Lower leg skin (tissue), 4 donors: ENCODE results near the gene SPZ1. TPM values are rescaled to one million over a fixed set of nuclear protein-coding genes. Genes with fewer than 3 reads are reported as not detected.

Source experiments
- DNase-seq, 2 donors: peaks; one replicate each; pipeline ENCODE4 v3.0.0-alpha.2; 2019; ENCODE audit warnings: low spot score in 2 of 2
- H3K4me3 ChIP-seq: fragments of 200-600 bp; sonication (generic); 2 replicates; pipeline ENCODE4 v1.5.1; 2017; ENCODE audit warnings: mild to moderate bottlenecking, low read depth; ENCODE audit not compliant: poor library complexity, severe bottlenecking
- POLR2A ChIP-seq, 2 donors: fragments of 450-650 bp; IDR thresholded peaks; one replicate each; pipeline ENCODE4 v1.6.1; 2016 to 2017; ENCODE audit warnings: antibody characterized with exemption in 2 of 2, mild to moderate bottlenecking in 1 of 2, moderate library complexity in 1 of 2
- WGBS, 2 donors: methylation state at CpG; one replicate each; pipeline ENCODE4 v1.1.5; 2018; 5-methylcytosine and 5-hydroxymethylcytosine counted together
- intact Hi-C: fragments of 100-400 bp; cut with DNase I; formaldehyde crosslinking; loops from one replicate; pipeline ENCODE4 v1.15.0; 2023; ENCODE audit warnings: low total_unique reads
- total RNA-seq, 4 donors: library from RNA; depleted of rRNA; stranded (reverse); fragments of >200 nt; gene quantifications; one replicate each; pipeline ENCODE4 v1.1.0, GENCODE V29; 2016
- TF ChIP-seq, protein P1 (sequence below), 3 donors: fragments of 450-650 bp; IDR thresholded peaks; one replicate each; pipeline ENCODE4 v1.5.1; 2016; ENCODE audit warnings: antibody characterized with exemption in 3 of 3, mild to moderate bottlenecking in 3 of 3, moderate library complexity in 2 of 3

The SPZ1 gene
- total RNA-seq, 4 donors from 2014 or later, result not detected

DNA sequence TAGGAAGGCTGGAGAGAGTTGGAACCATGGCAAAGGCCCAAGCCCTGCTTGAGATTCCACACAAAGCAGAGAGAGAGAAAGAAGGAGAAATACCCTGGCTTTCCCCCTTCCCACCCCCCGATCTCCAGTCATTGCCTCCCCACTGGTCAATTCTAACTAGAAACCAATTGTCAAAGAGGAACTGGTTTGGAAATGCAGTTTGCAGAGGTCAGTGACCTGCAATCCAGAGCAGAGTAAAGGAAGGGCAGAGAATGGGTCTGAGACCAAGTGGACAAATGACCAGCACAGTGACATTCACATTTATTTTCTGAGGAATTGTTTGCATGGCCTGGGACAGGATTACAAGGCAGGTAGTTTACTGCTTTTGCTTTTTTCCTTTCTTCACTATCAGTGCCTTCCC is 50.6 kb downstream of the SPZ1 start:
- TF ChIP-seq, protein P1, sequence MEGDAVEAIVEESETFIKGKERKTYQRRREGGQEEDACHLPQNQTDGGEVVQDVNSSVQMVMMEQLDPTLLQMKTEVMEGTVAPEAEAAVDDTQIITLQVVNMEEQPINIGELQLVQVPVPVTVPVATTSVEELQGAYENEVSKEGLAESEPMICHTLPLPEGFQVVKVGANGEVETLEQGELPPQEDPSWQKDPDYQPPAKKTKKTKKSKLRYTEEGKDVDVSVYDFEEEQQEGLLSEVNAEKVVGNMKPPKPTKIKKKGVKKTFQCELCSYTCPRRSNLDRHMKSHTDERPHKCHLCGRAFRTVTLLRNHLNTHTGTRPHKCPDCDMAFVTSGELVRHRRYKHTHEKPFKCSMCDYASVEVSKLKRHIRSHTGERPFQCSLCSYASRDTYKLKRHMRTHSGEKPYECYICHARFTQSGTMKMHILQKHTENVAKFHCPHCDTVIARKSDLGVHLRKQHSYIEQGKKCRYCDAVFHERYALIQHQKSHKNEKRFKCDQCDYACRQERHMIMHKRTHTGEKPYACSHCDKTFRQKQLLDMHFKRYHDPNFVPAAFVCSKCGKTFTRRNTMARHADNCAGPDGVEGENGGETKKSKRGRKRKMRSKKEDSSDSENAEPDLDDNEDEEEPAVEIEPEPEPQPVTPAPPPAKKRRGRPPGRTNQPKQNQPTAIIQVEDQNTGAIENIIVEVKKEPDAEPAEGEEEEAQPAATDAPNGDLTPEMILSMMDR (IDR thresholded peaks at IDR 0.05), result no peak
- no peak for TF ChIP-seq POLR2A (IDR thresholded peaks at IDR 0.05)
- intact Hi-C loops, result no loop called here
- no peak overlapping the region for H3K4me3 ChIP-seq
- no peak for DNase-seq
- 46 to 67% methylated on average over 1 of the region's 1 CpG for WGBS, 2 donors

Other genes with a start within 250 kb of the SPZ1 start
- 10 to 100 TPM; 49.6 to 61.4 (median 56.3) TPM for gene SERINC5, start 64.0 kb upstream of the SPZ1 start, total RNA-seq
- gene ZFYVE16, start 88.1 kb downstream of the SPZ1 start, total RNA-seq, result 10 to 100 TPM; 11.7 to 19.2 (median 13.4) TPM
- 1 to 10 TPM in 2 of 4 donors, under 1 TPM in 2; 0.38 to 2.1 (median 1.3) TPM for gene FAM151B, start 168.1 kb downstream of the SPZ1 start, total RNA-seq